IMR-90 (cell line): ENCODE measurements around the gene RBKS. TPM values are rescaled to one million over a fixed set of nuclear protein-coding genes. Genes with fewer than 3 reads are reported as not detected.

Experiments used
- ATAC-seq: fragments of 200-7000 bp; cut with Tn5 transposase; 2 replicates; pipeline ENCODE4 v1.9.1; 2020; ENCODE audit warnings: low read depth, mild to moderate bottlenecking, moderate library complexity
- BruUV-seq: library from RNA; stranded (reverse); fragments of 400-500 nt; replicated peaks from 2 replicates; lab custom pipeline; 2021; lab: Mats Ljungman, UMichigan
- CTCF ChIA-PET: fragments of 300-600 bp; formaldehyde crosslinking; extraction: SDS; loops from one replicate; lab custom pipeline; 2021; ENCODE audit warnings: antibody characterized with exemption; lab: Yijun Ruan, JAX
- POLR2A ChIA-PET: fragments of 300-600 bp; sonication (Branson Sonifier 250); formaldehyde crosslinking; loops from one replicate; lab custom pipeline; 2022; ENCODE audit warnings: antibody characterized with exemption; ENCODE audit not compliant: unreplicated experiment; lab: Charles Lee
- DNase-seq: peaks from one replicate; pipeline ENCODE4 v3.0.0; 2013
- H2AFZ ChIP-seq: replicated peaks from 2 replicates; pipeline ENCODE3; 2013; ENCODE audit warnings: low read length, mild to moderate bottlenecking; ENCODE audit not compliant: poor library complexity
- H2AK5ac ChIP-seq: 2 replicates; pipeline ENCODE4 v1.6.1; 2013; ENCODE audit warnings: low read depth, low read length, inconsistent platforms
- H2AK9ac ChIP-seq: replicated peaks from 2 replicates; pipeline ENCODE3; 2013; ENCODE audit warnings: mild to moderate bottlenecking, low read depth, low read length, moderate library complexity; ENCODE audit not compliant: poor library complexity
- H2BK120ac ChIP-seq: 2 replicates; pipeline ENCODE4 v1.6.1; 2013; ENCODE audit warnings: low read depth, low read length, inconsistent platforms
- H2BK15ac ChIP-seq: 3 replicates; pipeline ENCODE4 v1.6.1; 2013; ENCODE audit warnings: low read depth, low read length, inconsistent platforms
- H2BK20ac ChIP-seq: 2 replicates; pipeline ENCODE4 v1.6.1; 2013; ENCODE audit warnings: low read depth, mild to moderate bottlenecking, inconsistent platforms, low read length, moderate library complexity
- H2BK5ac ChIP-seq: 2 replicates; pipeline ENCODE4 v1.6.1; 2013; ENCODE audit warnings: mild to moderate bottlenecking, low read depth, low read length, inconsistent platforms; ENCODE audit not compliant: poor library complexity, severe bottlenecking
- H3K14ac ChIP-seq: replicated peaks from 2 replicates; pipeline ENCODE4 v1.6.1; 2013; ENCODE audit warnings: low read depth, low read length, inconsistent platforms
- H3K18ac ChIP-seq: 2 replicates; pipeline ENCODE4 v1.6.1; 2013; ENCODE audit warnings: low read depth, low read length, control low read depth
- H3K23ac ChIP-seq: 2 replicates; pipeline ENCODE4 v1.6.1; 2013; ENCODE audit warnings: low read depth, low read length, inconsistent platforms
- H3K27ac ChIP-seq: 2 replicates; pipeline ENCODE4 v1.5.1; 2013; ENCODE audit warnings: mild to moderate bottlenecking, control low read depth, low read length; ENCODE audit not compliant: insufficient read depth
- H3K27me3 ChIP-seq: 2 replicates; pipeline ENCODE4 v1.6.1; 2013; ENCODE audit warnings: low read length; ENCODE audit not compliant: control insufficient read depth, insufficient read depth
- H3K36me3 ChIP-seq: 2 replicates; pipeline ENCODE4 v1.6.1; 2013; ENCODE audit warnings: low read length, mixed read lengths; ENCODE audit not compliant: control insufficient read depth, insufficient read depth
- H3K4ac ChIP-seq: 2 replicates; pipeline ENCODE4 v1.6.1; 2013; ENCODE audit warnings: low read depth, low read length, inconsistent platforms
- H3K4me1 ChIP-seq: 2 replicates; pipeline ENCODE4 v1.6.1; 2013; ENCODE audit warnings: low read length, mixed read lengths; ENCODE audit not compliant: control insufficient read depth, insufficient read depth
- H3K4me2 ChIP-seq: 2 replicates; pipeline ENCODE4 v1.6.1; 2013; ENCODE audit warnings: low read depth, mild to moderate bottlenecking, control low read depth, low read length, moderate library complexity
- H3K4me3 ChIP-seq: 2 replicates; pipeline ENCODE4 v1.5.1; 2013; ENCODE audit warnings: low read depth, mild to moderate bottlenecking, control low read depth, low read length, moderate library complexity; ENCODE audit not compliant: insufficient read depth
- H3K56ac ChIP-seq: 2 replicates; pipeline ENCODE4 v1.6.1; 2013; ENCODE audit warnings: low read length, inconsistent platforms; ENCODE audit not compliant: insufficient read depth; ENCODE audit errors: extremely low read depth
- H3K79me1 ChIP-seq, 2 experiments: 2 replicates each; pipeline ENCODE4 v1.6.1; 2013; ENCODE audit warnings: low read length in 2 of 2, inconsistent platforms in 1 of 2, low read depth in 1 of 2
- H3K9ac ChIP-seq: 2 replicates; pipeline ENCODE4 v1.6.1; 2013; ENCODE audit warnings: low read depth, low read length, control low read depth
- H3K9me1 ChIP-seq: 2 replicates; pipeline ENCODE4 v1.6.1; 2013; ENCODE audit warnings: low read length, inconsistent platforms; ENCODE audit not compliant: insufficient read depth
- H3K9me3 ChIP-seq: 2 replicates; pipeline ENCODE4 v1.6.1; 2013; ENCODE audit warnings: low read length; ENCODE audit not compliant: control insufficient read depth, insufficient read depth
- H4K20me1 ChIP-seq: 2 replicates; pipeline ENCODE4 v1.6.1; 2013; ENCODE audit warnings: low read length, inconsistent platforms; ENCODE audit not compliant: insufficient read depth
- H4K5ac ChIP-seq: 2 replicates; pipeline ENCODE4 v1.6.1; 2013; ENCODE audit warnings: mild to moderate bottlenecking, low read depth, low read length, control low read depth
- H4K8ac ChIP-seq, 2 experiments: 2 replicates each; pipeline ENCODE4 v1.6.1; 2013; ENCODE audit warnings: low read depth in 2 of 2, low read length in 2 of 2, control low read depth in 1 of 2, inconsistent platforms in 1 of 2
- H4K91ac ChIP-seq: 2 replicates; pipeline ENCODE4 v1.6.1; 2013; ENCODE audit warnings: low read depth, low read length, inconsistent platforms; ENCODE audit not compliant: insufficient read depth
- BHLHE40 ChIP-seq: fragments of 150-350 bp; IDR thresholded peaks from 2 replicates; pipeline ENCODE4 v1.6.1; 2016; ENCODE audit warnings: mild to moderate bottlenecking, low read depth, low read length
- CEBPB ChIP-seq: IDR thresholded peaks from 2 replicates; pipeline ENCODE4 v1.6.1; 2012; ENCODE audit warnings: low read depth, low read length, improper control_type of control experiment
- CHD1 ChIP-seq: IDR thresholded peaks from 2 replicates; pipeline ENCODE4 v1.6.1; 2012; ENCODE audit warnings: low read depth, low read length, improper control_type of control experiment
- CTCF ChIP-seq: conservative IDR thresholded peaks from 2 replicates; pipeline ENCODE4 v1.5.1; 2012; ENCODE audit warnings: mild to moderate bottlenecking, low read depth, low read length, improper control_type of control experiment
- ELK1 ChIP-seq: fragments of 150-350 bp; IDR thresholded peaks from 2 replicates; pipeline ENCODE4 v1.6.1; 2016; ENCODE audit warnings: low read depth, mild to moderate bottlenecking, low read length, moderate library complexity, borderline replicate concordance
- FOS ChIP-seq: fragments of 150-350 bp; IDR thresholded peaks from 2 replicates; pipeline ENCODE4 v1.6.1; 2016; ENCODE audit warnings: low read depth, low read length
- MAFK ChIP-seq: IDR thresholded peaks from 2 replicates; pipeline ENCODE4 v1.6.1; 2012; ENCODE audit warnings: low read depth, low read length, improper control_type of control experiment
- MAZ ChIP-seq: IDR thresholded peaks from 2 replicates; pipeline ENCODE4 v1.6.1; 2012; ENCODE audit warnings: low read depth, mild to moderate bottlenecking, low read length, improper control_type of control experiment, moderate library complexity, borderline replicate concordance
- MXI1 ChIP-seq: IDR thresholded peaks from 2 replicates; pipeline ENCODE4 v1.6.1; 2012; ENCODE audit warnings: low read depth, mild to moderate bottlenecking, low read length, moderate library complexity, borderline replicate concordance
- NFE2L2 ChIP-seq: fragments of 150-350 bp; IDR thresholded peaks from 2 replicates; pipeline ENCODE4 v1.6.1; 2016; ENCODE audit warnings: low read depth, mild to moderate bottlenecking, low read length
- POLR2A ChIP-seq: IDR thresholded peaks from 2 replicates; pipeline ENCODE4 v1.6.1; 2012; ENCODE audit warnings: mild to moderate bottlenecking, low read depth, low read length
- RAD21 ChIP-seq: IDR thresholded peaks from 2 replicates; pipeline ENCODE4 v1.6.1; 2012; ENCODE audit warnings: low read length, improper control_type of control experiment
- RCOR1 ChIP-seq: IDR thresholded peaks from 2 replicates; pipeline ENCODE4 v1.6.1; 2012; ENCODE audit warnings: mild to moderate bottlenecking, low read length, improper control_type of control experiment; ENCODE audit not compliant: insufficient replicate concordance
- RFX5 ChIP-seq: IDR thresholded peaks from 2 replicates; pipeline ENCODE4 v1.8.0; 2012; ENCODE audit warnings: low read depth, mild to moderate bottlenecking, low read length, moderate library complexity
- SMC3 ChIP-seq: fragments of 150-350 bp; IDR thresholded peaks from 2 replicates; pipeline ENCODE4 v1.6.1; 2016; ENCODE audit warnings: low read depth, mild to moderate bottlenecking, antibody characterized with exemption, low read length, moderate library complexity
- USF2 ChIP-seq: fragments of 150-350 bp; IDR thresholded peaks from 2 replicates; pipeline ENCODE4 v1.6.1; 2017; ENCODE audit warnings: mild to moderate bottlenecking, antibody characterized with exemption, low read length, low read depth
- WGBS, 2 experiments: methylation state at CpG; one replicate each; pipeline versions ENCODE4 v1.1.5 to v1.1.7; 2013; ENCODE audit warnings: missing lambda C conversion rate in 2 of 2; ENCODE audit not compliant: insufficient read length in 1 of 2; ENCODE audit errors: extremely low coverage in 2 of 2; 5-methylcytosine and 5-hydroxymethylcytosine counted together
- dilution Hi-C: fragments of 300-500 bp; cut with HindIII; formaldehyde crosslinking; loops from one replicate; pipeline ENCODE4 v1.14.3; 2018; ENCODE audit warnings: low sequenced_read_pairs; ENCODE audit not compliant: unreplicated experiment
- in situ Hi-C: fragments of 300-500 bp; cut with MboI; formaldehyde crosslinking; loops from 3 replicates; pipeline ENCODE4 v1.14.3; 2019; ENCODE audit warnings: low sequenced_read_pairs, inconsistent platforms, mixed read lengths
- intact Hi-C: fragments of 100-400 bp; cut with micrococcal nuclease; formaldehyde crosslinking; loops from 2 replicates; pipeline ENCODE4 v1.10.0; 2022
- polyA plus RNA-seq, 3 experiments: library from polyadenylated mRNA; depleted of rRNA; stranded (reverse); fragments of >200 nt; gene quantifications; 2 replicates each; pipeline ENCODE4 v1.2.3, GENCODE V29; 2012; ENCODE audit warnings: low replicate concordance in 1 of 3
- total RNA-seq: library from RNA; depleted of rRNA; stranded (reverse); fragments of >200 nt; gene quantifications from 2 replicates; pipeline ENCODE4 v1.2.3, GENCODE V29; 2012

RBKS gene
- total and polyA plus RNA-seq, 2 of the 4 experiments (the other 2 are of a cell fraction), result 1.1 to 1.4 TPM

- H3K18ac ChIP-seq, result no peak overlapping the region
- no peak overlapping the region for H3K14ac ChIP-seq
- no peak overlapping the region for H4K5ac ChIP-seq
- no peak overlapping the region for H3K9ac ChIP-seq
- H2BK120ac ChIP-seq, result no peak overlapping the region
- H2BK5ac ChIP-seq, result no peak overlapping the region
- no peaks in the 10 kb centered on the region for H3K9me3 ChIP-seq
- no peak overlapping the region for H4K91ac ChIP-seq
- no peak overlapping the region for H2AFZ ChIP-seq
- H3K4me1 ChIP-seq, result peaks cover 2% of the 10 kb centered on the region; the same call in 1 of the 2 replicates
- ChIA-PET CTCF (interaction anchor here (0.5 to 0.6 kb wide), 2 partner anchors 368 to 524 kb away, joined by 3 read pairs; no protein-coding TSS in a partner anchor), POLR2A (no interaction called here)
- in situ Hi-C loops (no loop called here), dilution Hi-C loops (no loop called here), intact Hi-C loops (no loop called here)
- peaks cover 11% of the 10 kb centered on the region for H3K36me3 ChIP-seq
- no peak overlapping the region for H2AK5ac ChIP-seq
- no peak overlapping the region for H3K4ac ChIP-seq
- no CpG with 5 or more reads among the region's 3 CpGs for WGBS, 2 experiments
- ATAC-seq (no peak), DNase-seq (no peak)
- no peak overlapping the region for H3K4me2 ChIP-seq
- H3K56ac ChIP-seq, result no peak overlapping the region
- TF ChIP-seq CTCF (no peak), NFE2L2 (no peak), USF2 (no peak), ELK1 (no peak), CHD1 (no peak), RAD21 (no peak), FOS (no peak), RCOR1 (no peak), BHLHE40 (no peak), MAFK (no peak), MAZ (no peak), RFX5 (no peak), MXI1 (no peak), CEBPB (no peak), POLR2A (no peak), SMC3 (no peak)
- no peaks in the 10 kb centered on the region for H4K20me1 ChIP-seq
- no peak overlapping the region for H3K4me3 ChIP-seq
- no peak overlapping the region for H3K27ac ChIP-seq
- no peaks in the 10 kb centered on the region for H3K27me3 ChIP-seq
- no peak overlapping the region for H2BK20ac ChIP-seq
- H4K8ac ChIP-seq, result no peak overlapping the region
- H2AK9ac ChIP-seq, result no peak overlapping the region
- H3K79me1 ChIP-seq, result peaks cover 14 to 38% of the 10 kb centered on the region in 2 experiments; a peak in 3 of 4 replicates
- no peak overlapping the region for H2BK15ac ChIP-seq
- no TSS peak for BruUV-seq
- H3K23ac ChIP-seq, result no peak overlapping the region
- H3K9me1 ChIP-seq, result peaks cover 8% of the 10 kb centered on the region
Observed at GRCh38 chr2:27893006-27893405, 2.8 kb upstream of the RBKS start.
